Stimulated activated CD4-positive, alpha-beta T cell treated with anti-CD3 and anti-CD28 coated beads, Interleukin-12 subunit alpha, Interleukin-12 subunit beta, amount 100 ng/mL, for 48 hours (primary cell): Measurements from ENCODE around the gene PLA2R1.
"Not testable (repeated sequence)": the region's sequence is repeated elsewhere in the genome, so short reads cannot be mapped to it uniquely, and the experiment has no call there.

Experiments
- DNase-seq, 3 donors: peaks; one replicate each; pipeline ENCODE4 v3.0.0-alpha.2; 2020; ENCODE audit warnings: low read depth in 2 of 3, low spot score in 1 of 3

Gene PLA2R1

DNA sequence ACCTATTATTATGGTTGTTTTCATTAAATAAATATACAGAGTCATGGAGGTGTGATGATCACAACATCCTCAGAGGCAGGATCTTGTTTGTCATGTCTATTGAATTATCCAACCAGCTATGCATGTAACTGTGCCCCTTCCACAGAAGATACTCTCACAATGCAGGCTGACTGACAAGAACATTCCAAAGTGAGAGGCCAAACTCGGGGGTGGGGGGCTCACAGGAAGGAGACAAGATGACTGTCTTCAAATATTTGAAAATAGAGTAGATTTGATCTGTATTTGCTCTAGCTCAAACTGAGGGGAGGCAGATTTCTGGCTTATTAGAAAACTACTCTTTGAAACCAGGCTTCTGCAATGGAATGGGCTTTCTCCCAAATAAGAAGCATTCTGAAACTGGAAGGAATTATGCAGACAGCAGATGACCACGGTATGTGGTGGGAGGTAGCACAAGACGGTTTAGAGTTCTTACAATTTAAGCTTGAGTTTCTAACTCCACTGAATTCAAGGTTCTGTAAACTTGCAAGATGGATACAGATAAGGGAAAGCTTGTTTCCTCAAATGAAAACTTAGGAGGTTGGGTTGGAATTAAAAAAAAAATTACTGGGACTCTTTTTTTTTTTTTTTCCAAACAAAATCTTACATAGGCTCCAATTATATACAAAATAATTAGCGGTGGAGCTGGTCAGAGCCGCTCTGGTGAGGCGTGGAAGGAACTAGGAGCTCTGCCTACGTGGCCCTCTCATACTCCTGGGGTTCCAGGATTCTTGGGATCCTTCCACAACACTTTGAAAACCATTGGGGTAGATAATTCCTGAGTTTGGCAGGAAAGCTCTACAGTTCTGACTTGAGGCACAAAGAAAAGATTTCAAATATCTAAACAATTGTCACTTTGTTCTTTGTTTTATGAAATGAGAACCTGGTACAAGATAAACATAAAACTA, 79.3 kb downstream of the PLA2R1 start:
- no peak for DNase-seq

DNA sequence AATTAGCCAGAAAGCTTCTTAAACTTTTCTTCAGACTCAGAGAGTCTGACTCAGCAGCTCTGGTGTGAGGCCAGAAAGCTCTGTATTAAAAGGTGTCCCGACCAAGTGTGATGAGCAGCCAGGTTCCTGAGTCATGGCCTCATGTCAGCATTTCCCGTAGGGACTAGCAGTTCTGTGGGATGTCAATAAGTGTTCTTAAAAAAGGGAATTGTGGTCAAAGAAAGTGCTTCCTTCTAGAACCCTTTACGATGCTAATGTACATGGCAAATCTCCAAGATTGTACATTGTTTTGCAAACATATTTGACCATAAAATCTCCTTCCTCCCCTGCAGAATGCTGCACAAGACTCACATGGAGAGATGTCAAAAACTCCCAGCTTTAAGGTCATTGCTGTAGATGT, 80.1 kb downstream of the PLA2R1 start:
- DNase-seq, result no peak

DNA sequence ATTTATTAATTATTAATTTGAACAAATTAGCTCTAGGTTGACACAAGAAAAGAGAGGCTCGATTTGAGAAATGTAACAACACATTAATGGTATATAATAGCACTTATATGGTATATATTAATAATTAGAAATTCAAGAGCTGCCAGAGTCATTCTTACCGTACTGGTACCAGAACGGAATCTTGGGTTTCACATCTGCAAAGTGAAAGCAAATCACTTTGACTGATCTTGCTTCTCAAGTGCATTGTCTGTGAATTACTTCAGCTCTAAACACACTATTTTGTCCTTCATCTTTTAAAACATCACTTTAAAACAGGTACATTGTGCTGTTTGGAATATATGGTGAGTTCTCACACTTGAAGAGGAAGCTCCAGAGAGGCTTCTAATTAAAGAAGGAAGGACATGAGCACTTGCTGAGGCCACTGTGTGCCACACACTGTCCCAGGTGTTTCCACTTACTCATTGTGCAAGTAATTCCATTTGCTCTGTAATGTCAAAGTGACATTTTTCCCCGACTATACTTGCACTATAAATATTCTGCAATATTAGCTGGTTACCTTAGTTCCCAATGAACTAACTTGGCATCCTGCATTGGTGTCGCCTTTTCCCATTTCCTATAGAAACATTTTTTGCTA, 85.8 kb downstream of the PLA2R1 start:
- DNase-seq, result no peak

DNA sequence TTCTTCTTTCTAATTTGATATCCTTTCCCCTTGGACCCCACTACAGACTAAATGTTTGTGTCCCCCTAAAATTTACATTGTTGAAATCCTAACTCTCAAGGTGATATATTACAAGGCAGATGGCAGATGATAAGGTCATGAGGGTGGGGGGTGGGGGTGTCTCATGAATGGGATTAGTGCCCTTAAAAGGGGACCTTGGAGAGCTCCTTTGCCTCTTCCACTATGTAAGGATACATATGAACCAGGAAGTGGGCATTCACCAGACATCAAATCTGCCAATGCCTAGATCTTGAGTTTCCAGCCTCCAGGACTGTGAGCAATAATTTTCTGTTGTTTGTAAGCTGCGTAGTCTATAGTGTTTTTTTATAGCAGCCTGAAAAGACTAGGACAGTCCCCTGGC, 89.1 kb downstream of the PLA2R1 start:
- DNase-seq, result no peak

DNA sequence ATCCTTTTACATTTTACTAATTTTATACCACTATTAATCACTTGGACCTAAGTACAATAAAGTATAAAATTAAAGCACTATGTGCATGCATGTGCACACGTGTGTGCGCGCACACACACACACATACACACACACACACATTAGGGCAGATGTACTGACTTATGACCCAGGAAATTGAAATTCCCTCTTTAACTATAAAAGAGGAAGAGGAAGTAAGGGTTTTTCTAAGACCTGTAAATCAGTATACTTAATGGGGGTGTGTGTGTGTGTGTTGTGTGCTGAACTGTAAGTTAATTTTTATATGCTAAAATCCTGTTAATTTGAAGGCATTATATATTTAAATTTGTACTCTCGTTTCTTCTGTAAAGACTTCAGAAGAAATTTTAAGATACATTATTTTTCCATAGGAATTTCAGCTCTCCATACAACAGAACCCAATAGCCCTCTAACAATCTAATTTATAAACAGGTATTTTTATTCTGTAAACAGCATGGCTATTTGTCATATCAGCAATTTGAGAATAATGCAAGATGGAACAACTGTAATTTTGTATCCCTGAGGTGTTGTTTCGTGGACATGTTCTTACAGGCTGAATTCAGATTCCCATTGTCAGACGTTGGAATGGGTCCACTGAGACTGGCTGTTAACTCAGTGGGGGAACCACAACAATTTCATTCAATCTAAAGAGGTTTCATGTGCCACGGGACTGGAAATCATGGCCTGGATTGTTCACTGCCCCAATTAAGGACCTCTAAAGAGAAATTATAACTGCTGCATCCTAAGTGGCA, 90.9 kb downstream of the PLA2R1 start:
- no peak for DNase-seq

DNA sequence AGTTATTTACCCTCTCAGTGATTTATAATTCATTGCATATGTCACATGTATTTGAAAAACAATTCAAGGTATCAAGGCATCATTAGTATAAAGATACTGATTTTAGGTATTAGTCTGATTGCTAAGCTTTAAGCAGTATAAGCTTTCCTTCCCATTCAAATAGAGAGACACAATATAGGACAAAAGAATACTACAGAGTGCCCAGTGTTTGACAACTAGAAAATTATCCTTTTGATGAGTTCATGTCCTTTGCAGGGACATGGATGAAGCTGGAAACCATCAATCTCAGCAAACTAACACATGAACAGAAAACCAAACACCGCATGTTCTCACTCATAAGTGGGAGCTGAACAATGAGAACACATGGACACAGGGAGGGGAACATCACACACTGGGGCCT, 91.9 kb downstream of the PLA2R1 start:
- DNase-seq, result not testable (repeated sequence)

DNA sequence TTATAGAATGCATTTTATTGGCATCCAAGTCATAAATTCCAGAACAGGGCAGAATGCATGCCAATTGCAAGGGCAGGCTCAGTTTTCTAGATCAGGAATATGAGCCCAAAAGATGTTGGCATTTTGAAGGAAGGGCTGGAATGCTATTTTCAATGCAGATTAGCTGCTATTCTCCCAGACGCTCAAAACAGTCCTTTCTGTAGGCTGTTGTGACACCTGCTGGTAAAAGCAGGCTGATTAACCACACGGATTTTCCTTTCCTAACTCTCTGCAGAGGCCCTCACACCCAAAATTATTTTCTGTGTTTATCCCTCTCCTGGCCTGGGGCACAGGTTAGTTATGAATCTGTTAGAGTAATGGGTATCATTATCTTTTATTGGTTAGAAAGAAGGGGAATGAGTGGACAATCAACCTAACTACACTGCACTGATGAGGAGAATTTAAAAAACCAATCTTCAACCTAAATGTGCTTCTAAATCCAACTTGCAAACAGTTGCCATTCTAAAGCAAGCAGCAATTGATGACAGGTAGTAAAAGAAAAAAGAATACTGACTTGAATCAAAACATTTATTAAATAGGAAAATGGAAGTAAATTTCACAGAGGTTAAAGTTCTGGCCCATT, 94.0 kb downstream of the PLA2R1 start:
- DNase-seq, result peak in 1 of 3 donors; percentile 14

DNA sequence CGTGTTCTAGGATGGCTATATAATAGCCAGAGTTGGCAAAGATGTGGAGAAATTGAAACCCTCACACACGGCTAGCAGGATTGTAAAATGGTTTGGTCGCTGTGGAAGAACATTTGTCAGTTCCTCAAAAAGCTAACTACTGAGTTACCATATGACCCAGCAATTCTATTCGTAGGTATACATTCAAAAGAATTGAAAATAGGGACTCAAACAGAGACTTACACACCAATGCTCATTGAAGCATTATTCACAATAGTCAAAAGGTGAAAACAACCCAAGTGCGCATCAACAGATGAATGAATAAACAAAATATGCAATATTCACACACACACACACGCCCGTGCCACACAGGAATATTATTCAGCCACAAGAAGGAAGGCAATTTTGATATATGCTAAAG, 98.7 kb downstream of the PLA2R1 start:
- no peak for DNase-seq

DNA sequence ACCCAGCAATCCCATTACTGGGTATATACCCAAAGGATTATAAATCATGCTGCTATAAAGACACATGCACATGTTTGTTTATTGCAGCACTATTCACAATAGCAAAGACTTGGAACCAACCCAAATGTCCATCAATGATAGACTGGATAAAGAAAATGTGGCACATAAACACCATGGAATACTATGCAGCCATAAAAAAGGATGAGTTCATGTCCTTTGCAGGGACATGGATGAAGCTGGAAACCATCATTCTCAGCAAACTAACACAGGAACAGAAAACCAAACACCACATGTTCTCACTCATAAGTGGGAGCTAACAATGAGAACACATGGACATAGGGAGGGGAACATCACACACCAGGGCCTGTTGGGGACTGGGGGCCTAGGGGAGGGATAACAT, 99.9 kb downstream of the PLA2R1 start:
- not testable (repeated sequence) for DNase-seq

DNA sequence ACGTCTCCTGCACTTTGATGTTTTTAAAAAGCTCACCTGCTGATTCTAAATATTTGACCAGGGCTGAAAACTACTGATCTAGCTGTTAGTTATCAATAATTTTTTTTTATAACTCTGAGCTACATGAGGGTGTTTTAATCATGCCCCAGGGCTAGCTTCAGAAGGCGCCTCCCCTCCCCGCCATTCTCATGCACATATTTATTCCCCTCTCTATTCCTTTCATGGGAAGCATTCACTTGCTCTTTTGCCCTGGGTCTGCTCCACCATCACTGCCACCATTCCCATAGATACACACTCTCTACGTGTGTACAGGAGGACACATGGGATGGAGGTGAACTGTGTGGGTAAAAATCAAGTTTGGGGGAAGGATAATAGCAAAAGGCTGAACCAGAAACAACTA, 101.0 kb downstream of the PLA2R1 start:
- DNase-seq, result no peak

DNA sequence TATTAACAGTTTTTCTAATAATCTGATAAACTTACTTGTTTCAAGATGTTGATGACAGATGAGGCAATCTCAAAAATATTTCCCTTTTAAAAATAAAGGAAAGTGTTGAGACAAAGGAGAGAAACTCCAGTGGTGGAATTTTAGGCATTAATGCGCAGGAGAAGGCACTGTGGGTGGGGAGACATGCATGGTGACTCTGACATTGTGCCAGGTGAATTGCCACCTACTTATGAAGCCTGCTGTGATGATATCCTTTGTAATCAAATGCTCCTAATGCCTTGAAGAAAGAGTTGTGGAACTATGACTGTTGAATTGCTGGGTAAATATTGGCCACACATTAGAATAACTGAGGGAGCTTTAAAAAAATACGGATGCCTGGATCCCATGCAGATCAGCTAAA, 101.4 kb downstream of the PLA2R1 start:
- no peak for DNase-seq

DNA sequence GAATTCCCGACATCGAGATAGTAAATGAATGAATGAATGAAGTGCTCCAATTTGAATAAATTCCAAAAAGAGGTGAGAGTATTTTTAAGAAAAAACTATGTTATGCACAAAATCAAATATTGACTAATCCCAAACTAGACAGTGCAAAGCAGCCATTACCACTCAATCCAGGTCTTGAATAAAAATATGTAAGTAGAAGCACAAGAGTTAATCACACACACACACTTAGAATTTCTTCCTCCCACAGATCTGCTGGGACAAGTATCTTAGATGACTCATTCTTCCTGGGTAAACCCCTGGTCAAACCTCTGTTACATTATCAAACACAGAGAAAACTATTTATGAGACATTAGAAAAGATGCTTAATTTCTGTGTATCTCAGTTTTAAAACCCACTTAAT, 102.0 kb downstream of the PLA2R1 start:
- DNase-seq, result no peak

DNA sequence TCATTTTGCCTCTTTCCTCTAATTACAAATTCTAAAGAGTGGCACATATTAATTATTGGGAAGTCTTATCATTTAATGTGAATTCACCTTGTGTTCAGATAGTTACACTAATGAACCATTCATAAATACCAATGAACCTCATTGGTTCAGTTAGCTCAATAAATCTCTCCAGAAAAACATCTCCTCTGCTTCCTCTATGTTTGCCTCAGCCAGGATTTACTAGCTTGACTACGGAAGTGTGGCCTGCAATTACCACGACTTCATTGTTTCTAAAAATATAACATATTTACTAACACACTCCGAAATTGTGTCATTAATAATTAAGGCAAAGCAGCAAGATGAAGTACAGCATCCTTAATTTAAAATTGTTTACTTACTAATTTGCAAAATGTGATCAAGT, 103.3 kb downstream of the PLA2R1 start:
- no peak for DNase-seq

DNA sequence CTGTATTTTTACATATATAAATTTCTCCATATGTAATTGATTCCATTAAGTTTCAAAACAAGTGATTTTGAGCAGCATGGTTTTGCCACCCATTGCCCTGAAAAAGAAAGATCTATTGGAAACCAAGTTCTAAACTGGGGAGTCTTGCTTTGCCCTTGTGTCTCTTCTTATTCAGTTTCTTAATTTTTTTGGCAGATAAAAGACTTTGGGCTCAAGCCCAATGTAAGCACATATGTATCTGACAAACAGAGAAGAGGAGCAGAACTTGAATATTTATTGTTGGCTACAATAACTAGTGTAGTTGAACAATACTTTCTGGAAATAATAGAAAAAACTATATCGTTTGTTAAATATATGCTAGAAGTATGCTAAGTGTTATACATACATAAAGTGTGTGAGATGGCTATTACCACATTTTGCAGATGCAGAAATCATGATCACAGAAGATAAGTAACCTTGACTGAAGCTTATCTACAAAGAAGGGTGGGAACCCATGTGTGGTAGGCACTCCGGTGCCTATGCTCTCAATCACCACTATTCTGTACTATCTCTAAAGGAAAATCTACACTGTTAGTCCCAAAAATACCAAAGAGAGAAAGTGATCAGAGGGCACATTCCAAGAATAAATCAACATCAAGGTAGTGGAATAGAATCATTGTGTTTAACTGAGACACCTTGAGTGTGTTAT, 109.1 kb downstream of the PLA2R1 start:
- DNase-seq, result no peak

DNA sequence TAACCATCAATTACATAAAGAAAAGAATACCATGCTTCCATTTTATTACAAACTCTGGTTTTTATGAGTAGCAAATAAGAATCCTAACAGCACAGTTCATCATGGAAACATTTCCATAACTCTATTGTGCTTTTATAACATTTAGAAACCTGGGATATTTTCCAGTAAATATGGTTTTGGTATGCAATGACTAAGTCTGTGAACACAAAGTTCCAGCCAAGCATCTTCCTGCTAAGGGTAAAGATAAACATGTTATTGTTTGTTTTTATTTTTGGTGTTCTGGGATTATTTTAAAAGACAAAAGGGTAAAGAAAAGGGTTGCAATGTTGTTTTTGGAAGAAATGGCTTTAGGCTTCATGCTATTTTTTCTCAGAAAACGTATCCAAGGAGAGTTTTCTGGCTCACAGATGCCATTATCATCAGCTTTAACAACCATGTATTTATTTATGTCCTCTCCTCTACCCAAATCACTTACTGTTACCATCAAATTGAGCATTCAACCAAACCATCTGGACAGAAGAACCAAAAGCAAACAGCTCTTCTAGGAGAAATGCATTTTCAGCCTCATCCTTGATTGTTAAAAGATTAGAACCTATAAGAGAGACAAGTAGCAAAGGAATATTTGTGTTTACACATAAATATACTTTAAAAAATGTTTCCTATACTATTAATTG, 116.0 kb downstream of the PLA2R1 start:
- no peak for DNase-seq

DNA sequence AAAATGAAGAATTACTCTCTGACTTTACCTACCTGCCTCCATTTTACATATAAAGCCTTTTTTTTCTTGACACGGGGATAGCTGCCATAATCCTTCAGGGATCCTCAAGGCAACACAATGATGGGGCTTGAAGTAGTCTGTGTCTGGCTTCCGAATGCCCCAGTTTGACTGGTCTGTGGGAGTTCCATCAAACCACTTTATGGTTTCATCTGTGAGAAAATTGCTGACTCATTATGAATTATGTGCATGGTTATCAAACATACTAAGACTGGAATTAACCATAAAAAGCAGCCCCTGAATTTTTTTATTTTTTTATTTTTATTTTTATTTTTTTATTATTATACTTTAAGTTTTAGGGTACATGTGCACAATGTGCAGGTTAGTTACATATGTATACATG, 117.5 kb downstream of the PLA2R1 start:
- no peak for DNase-seq

DNA sequence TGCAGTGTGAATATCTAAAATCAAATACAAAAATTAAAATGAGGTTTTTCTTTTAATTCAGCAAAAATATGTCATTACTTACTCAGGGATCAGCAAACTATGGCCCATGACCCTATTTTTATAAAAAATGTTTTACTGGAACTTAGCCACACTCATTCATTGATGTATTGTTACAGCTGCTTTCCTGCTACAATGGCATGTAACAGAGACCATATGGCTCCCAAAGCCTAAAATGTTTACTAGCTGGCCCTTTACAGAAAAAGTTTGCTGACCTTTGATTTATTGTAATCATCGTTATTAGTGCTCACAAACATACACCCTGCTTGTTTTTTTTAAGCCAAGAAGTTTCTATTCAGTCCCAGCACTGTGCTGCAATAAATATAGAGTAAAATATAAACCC, 120.3 kb downstream of the PLA2R1 start:
- DNase-seq, result no peak

DNA sequence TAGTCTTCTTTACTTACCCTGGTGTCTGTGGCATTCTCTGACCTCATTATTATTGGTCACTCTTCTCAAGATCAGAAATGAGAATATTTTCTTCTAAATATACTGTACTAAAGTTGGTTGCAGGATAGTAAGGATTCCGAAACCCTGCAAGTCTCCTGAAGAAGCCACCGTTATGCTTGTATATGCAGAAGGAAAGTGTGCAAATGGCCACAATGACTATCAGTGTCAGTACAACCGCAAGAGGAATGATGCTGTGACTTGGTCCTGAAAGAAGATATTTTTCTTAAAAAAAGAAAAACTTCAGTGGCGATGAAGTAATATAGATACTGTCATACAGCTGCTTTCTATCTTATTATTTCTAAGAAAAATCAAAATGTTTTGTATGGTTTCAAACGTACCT, 120.7 kb downstream of the PLA2R1 start:
- no peak for DNase-seq

DNA sequence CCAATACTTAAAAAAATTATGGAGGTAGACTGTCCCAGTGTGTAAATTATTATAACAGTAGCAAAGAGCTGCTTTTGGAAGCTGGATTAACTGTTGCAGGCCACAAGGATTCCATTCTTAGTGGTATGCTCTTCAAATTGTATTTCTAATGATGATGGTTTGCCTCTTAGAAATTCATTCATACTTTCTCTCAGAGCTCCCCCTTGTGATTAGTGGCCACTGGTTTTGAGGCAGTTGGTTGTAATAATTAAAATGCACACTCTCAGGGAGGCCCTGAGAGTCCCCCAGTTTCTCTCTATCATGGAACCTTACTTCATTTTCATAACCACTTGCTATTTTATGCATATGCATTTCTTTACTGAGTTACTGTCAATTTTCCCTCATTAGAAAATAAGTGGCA, 122.5 kb downstream of the PLA2R1 start:
- DNase-seq, result no peak

DNA sequence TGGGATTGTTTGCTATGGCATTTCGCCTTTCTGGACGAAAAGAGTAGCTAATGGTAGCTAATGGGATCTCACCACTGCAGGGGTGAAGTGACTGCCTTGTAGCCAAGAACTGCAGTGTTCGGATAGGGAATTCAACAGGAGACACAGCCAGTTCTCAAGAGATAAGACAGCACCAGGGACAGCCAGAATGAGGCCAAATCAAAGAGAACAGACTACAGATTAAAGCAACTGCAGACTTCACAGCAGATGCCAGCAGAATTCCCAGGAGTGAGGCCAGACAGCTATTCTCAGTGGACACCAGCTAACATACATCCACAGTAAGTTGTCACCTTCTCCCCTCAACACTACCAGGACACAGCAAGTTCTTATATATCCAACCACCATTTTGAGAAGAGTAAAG, 124.0 kb downstream of the PLA2R1 start:
- DNase-seq, result no peak
